HG03457 (cell line): ENCODE results near the gene DYNLT1.

ENCODE experiments used
- ATAC-seq: cut with Tn5 transposase; IDR thresholded peaks from one replicate; pipeline ENCODE4 v1.9.1; 2021; ENCODE audit warnings: moderate number of reproducible peaks; ENCODE audit not compliant: unreplicated experiment

DYNLT1 gene

GRCh38 chr6:158603261-158604047 is 41.1 kb downstream of the DYNLT1 start:
- ATAC-seq, result no peak

DNA sequence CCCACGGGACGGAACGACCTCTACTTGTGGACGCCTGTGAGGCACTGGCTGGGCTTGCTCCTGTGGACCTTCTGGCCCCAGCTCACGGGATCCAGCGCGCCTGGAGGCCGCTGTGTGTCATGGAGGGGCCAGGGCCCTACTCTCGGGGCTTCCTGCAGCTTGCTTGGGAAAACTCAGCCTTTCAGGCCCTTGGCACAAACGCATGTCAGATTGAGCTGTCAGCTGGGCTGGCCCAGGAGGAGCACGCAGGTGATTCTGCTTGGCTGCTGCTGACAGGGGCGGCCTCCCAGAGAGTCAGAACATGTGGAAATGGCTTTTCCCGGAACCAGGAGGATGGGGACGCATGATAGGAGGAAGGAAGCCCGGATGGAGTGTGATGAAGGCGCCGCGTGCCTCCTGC is 44.9 kb downstream of the DYNLT1 start:
- ATAC-seq, result no peak

DNA sequence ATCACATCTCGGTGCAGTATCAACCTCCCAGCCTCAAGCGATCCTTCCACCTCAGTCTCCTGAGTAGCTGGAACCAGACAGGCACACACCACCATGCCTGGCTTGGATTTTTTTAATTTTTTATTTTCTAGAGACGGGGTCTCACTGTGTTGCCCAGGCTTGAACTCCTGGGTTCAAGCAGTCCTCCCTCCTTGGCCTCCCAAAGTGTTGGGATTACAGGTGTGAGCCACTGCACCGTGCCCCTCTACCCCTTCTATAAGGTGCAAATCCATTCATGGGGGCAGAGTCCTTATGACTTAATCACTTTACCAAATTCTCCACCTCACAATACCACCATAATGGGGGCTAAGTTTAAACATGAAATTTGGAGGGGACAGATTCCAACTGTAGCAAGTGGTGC is 47.0 kb downstream of the DYNLT1 start:
- ATAC-seq, result no peak

DNA sequence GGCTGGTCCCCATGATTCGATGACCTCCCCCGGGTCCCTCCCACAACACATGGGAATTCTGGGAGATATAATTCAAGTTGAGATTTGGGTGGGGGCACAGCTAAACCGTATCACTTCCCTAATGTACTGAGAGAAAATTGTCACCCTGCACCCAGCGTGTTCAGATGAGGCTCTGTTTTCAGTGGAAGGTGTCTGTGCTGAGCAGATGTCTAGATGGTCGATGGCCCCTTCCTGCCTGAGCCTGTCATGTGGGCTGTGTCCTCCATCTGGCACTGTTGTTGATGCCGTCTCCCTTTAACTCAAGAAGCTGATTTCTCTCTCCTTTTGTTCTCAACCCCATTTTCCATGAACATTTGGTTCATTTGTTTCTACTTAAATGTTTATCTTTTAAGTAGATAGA is 47.7 kb downstream of the DYNLT1 start:
- ATAC-seq, result no peak

DNA sequence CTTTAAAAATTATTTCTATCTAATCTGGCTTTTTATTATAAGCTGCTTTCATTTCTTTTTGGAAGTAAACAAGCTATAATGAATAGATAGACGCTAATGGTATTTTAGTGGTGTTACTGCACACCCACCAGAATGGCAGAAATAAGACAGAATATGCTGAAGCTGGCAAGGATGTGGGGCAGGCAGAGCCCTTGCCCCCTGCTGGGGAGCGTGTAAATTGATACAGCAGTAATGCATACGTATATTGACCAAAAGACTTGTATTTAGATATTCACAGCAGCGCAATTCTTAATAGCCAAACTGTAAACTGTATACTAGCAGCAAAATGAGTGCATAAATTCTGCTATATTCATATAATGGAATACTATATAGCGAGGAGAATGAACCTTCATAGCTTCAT is 49.3 kb downstream of the DYNLT1 start:
- no peak for ATAC-seq

DNA sequence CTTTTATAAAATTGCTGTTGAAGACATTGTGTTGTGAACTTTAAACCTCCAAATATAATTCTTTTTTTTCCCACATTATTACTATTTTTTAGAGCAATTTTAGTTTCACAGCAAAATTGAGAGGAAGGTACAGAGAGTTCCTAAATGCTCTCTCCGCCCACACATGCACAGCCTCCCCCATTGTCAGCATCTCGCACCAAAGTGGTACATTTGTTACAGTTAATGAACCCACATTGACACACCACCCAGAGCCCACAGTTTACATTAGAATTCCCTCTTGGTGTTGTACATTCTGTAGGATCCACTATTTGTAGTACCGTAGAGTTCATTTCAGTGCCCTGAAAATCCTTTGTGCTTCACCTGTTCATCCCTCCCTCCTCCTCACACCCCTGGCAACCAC is 50.9 kb downstream of the DYNLT1 start:
- ATAC-seq, result no peak

GRCh38 chr6:158591810-158592209 is 52.7 kb downstream of the DYNLT1 start:
- ATAC-seq, result no peak

- no peak for ATAC-seq
These were observed 53.3 kb downstream of the DYNLT1 start for GRCh38 chr6:158591134-158591809.

- no peak for ATAC-seq
These were observed 55.2 kb downstream of the DYNLT1 start for GRCh38 chr6:158589366-158589765.

- no peak for ATAC-seq
These were observed 57.9 kb downstream of the DYNLT1 start for GRCh38 chr6:158586652-158587051.
